Stimulated activated CD4-positive, alpha-beta T cell treated with anti-CD3 and anti-CD28 coated beads, Interleukin-2, amount 100 ng/mL, for 48 hours (primary cell): ENCODE measurements around the gene DNAJC15.

ENCODE experiments used
- DNase-seq, 2 donors: peaks; one replicate each; pipeline ENCODE4 v3.0.0-alpha.2; 2020

DNAJC15 gene

DNA sequence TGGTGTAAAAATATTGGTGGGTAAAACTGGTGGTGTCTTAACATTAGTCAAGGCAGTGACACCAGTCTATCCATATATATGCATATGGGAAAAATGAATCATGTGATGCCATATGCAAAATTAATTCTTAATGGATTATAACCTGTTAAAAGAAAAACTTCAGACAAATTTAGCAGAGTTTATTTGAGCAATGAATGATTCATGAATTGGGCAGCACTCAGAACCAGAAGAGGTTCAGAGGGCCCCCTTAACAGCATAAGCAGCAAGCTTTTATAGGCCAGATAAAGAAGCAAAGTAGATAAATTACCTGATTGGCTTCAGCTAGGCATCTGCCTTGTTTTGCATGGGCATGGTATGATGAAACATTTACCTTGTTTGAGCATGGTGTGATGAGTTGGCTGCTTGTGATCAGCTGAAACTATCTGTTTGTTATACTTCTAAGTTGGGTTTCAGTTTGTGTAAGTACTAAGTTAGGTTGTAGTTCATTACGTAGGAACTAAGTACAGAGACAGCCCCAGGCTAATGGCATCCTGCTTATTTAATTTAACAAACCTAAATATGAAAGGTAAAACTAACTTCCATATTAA is 66.6 kb downstream of the DNAJC15 start:
- DNase-seq, result no peak

DNA sequence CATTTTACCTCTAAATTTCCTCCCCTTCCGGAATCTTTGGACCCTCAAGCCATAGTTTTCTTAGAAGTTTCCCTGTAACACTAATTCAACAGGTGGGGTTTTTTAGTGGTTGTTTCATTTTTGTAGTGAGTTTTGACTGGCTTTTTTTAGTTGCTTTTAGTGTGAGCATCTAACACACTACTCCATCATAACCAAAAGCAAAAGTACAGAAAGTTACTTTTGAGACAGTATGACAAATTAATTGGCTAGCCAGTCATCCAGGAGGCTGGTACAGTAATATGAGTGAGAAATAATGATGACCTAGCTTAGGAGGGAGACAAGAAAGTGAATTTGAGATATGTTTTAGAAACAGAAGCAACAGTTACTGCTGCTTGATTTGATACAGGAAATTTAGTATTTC is 71.5 kb downstream of the DNAJC15 start:
- DNase-seq, result no peak

DNA sequence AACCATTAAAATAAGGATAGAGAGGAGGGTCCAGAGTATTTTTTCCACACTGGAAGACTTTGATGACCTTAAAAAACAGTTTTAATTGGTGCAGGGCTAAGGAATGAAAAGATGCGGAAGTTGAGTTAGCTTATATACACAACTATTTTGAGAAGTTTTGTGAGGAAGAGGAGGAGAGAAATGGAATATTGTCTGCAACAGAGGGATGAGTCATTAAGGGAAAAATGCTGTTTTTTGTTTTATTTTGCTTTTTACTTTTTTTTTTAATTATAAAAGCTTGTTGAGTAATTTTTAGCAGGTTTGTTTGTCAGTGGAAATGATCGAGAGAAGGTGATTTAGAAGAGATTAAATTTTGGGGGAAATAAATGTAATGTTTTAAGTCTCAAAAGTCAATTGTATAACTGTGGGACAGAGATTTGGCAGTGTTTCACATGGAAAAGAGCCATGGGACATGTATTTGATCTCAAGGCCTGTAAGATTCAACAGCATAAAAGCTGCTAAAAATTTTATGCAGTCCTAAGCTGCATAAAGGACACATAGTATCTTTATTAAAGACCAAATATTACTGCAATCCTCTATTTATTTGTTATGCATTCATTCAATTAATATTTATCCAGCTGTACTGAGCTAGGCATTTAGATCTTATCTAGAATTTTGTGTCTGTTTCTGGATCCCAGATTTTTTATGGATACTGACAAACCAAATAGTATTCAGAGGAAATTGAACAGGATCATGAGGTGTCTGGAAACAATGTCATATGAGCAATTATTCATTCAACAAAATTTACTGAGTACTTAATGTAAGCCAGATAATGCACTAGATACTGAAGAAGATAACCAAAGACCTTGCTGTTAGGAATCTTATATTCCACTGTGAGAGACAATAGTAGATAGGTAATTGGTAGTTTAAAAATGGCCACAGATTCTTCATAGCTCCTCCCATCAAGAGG is 72.7 kb downstream of the DNAJC15 start:
- DNase-seq, result no peak

DNA sequence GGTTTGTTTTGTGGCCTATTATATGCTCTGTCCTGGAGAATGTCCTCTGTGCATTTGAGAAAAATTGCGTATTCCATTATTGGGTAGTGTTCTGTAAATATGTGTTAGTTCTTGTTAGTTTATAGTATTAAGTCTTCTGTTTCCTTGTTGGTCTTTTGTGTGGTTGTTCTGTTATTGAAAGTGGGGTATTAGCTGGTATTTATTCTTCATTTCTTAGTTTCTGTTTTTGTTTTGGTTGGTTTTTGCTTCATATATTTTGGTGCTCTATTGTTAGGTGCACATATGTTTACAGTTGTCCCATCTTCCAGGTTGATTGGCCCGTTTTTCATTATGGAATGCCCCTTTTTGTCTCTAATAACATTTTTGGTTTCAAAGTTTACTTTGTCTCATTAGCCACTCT is 77.3 kb downstream of the DNAJC15 start:
- no peak for DNase-seq

DNA sequence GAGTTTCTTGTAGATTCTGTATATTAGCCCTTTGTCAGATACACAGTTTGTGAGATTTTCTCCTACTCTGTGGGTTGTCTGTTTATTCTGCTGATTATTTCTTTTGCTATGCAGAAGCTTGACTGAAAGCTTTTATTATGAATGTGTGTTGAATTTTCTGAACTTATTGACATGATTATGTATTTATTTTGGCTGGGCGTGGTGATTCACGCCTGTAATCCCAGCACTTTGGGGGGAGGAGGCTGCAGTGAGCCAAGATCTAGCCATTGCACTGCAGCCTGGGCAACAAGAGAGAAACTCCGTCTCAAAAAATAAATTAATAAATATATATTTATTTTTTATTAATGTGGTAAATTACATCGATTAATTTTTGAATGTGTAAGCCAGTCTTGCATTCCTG is 78.9 kb downstream of the DNAJC15 start:
- DNase-seq, result no peak

DNA sequence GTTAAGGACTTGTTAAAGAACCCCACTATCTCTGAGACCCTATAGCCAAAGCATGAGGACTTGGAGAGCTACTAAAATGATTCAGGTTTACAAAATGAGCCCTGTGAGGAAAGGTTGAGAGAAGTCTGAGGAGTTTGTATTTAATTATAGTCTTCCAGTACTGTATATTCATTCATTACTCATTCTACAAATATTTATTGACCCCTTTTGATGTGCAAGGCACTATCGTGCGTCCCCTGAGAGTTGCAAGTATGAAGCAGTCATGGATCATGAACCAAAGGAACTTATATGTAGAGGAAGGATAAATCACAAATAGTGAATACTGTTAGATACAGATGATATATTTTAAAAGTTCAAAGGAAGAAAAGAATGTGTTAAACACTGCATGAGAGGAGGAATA is 84.4 kb downstream of the DNAJC15 start:
- no peak for DNase-seq

DNA sequence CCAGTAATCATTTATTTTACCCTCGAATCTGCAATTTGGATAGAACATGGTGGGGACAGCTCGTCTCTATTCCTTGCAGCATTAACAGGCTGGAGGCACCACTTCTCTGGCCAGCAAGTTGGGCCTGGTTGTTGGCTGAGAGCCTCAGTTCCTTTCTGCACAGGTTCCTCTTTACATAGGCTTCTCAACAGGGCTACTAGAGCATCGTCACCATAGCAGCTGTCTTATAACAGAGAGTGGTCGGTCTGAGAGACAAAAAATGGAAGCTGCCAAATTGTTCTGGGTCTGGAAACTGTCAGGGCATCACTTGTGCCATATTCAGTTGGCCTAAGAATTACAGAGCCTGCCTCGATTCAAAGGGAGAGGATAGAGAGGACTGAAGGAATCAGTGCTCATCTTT is 86.7 kb downstream of the DNAJC15 start:
- no peak for DNase-seq

DNA sequence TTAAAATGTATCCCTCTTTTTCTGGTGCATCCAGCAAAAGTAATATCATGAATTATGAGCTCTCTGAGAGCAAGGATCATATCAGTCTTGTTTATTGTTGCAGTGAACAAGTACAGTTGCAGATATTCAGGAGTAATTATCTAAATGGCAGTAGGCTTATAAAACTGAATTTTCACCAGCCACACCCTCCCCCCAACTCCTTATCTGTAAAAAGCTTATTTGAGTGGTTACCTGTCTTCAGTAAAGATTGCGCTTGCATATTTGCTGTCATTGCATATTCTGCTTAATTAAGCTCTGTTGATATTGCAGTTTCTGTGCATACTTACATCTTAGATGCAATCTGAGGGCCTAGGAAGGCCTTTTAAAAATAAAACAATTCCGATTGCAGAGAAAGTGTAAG is 87.3 kb downstream of the DNAJC15 start:
- DNase-seq, result no peak

DNA sequence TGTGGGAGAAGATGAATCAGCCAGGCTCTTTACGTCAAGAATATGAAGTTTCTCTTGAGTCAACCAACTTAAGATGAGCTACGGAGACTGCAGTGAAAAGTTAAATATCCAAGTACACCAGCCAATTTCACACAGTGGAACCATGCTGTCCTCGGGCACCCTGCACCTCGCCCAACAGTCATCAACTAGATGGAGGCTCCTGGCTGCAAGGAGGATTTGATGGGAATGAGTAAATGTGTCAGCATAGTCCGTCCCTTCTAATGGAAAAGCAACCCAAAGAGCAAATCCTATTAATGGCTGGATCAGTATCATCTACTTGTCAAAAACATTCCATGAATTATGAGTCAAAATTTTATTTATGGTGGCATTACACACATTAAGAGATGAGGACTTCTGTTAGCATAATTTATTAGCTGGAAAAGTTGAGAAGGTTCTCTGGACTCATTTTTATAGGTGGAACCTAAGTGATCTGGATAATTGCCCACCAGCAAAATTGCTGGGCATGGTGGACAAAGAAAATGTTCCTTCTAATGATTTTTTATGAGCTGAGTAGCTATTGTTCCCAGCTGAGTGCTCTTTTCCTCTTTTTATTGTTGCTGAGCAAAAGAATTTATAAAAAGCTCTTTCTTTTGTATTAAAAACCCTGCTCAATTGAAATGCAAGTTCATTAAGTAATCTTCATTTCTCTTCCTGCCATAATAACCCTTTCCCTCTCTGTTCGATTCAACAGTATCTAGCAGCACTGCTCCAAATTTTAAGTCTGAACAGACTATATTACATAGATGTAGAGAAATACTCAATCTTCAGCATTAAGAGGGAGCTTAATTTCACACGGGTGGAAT is 88.4 kb downstream of the DNAJC15 start:
- no peak for DNase-seq

DNA sequence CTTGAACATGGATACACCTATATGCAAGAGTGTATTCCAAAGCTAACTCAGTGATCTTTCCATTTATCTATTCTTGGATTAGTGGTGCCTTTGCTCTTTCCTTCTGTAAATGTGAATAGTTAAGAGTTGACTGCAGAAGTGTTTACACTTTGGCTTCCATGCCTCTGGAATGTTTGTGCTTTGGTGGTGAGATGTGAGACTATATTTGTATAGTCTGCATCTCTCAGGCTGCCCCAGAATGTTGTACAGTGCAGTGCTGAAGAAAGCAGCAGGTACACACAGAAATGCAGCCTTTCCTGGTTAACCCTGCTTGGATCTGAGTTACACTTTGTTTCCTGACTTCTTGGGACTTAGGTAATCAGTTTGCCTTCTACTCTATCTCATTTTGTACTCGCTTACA is 90.2 kb downstream of the DNAJC15 start:
- DNase-seq, result no peak

DNA sequence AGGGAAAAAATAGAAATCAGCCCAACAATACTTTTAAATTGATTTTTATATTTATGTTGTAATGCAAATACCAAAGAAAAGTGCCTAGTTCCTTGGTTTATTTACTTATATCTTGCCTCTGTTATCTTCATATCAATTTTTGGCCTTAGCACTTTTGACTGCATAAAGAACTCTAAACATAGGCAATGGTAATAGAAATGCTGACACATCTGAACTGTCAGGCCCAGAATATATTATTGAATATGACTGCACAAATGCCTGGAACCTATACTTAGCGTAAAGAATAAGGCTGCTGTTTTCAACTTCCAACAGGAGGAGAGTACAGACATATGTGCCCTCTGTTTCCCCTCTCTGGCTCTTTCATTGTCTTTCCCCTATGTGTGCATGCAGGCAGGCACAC is 91.1 kb downstream of the DNAJC15 start:
- DNase-seq, result no peak

DNA sequence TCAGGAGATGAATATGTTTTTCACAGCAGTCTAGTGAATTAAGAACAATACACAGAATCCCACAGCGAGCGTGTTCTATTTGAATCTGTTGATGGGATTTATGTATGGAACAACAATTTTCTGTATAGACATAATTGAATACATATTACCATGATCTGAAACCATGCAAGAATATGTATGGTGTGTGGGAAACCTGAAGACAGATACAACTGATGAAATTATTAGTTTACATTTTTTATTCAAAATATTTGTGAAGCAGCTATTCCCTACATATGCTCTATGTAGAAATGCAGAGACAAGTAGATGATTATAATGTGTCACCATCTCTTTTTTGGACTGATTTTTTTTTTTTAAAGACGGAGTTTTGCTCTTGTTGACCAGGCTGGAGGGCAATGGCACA is 91.8 kb downstream of the DNAJC15 start:
- DNase-seq, result no peak

DNA sequence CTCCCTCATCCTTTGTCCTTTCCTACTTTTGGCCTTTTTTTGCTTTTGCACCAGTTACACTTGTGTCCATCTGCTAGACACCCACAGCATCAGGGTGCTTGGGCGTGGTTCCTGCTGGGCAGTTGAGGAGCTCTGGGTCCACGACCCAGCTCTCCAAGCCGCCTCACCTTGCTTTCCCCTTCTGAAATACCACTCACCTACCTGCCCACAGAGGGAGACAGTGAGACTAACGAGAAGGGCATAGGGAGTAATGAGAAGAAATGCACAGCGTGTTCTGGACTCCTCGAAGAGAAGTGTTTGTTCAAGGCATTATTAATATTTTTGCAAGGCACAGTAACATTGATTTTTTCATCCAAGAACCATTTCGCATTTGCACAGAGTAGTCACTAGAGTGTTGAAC is 92.9 kb downstream of the DNAJC15 start:
- no peak for DNase-seq

DNA sequence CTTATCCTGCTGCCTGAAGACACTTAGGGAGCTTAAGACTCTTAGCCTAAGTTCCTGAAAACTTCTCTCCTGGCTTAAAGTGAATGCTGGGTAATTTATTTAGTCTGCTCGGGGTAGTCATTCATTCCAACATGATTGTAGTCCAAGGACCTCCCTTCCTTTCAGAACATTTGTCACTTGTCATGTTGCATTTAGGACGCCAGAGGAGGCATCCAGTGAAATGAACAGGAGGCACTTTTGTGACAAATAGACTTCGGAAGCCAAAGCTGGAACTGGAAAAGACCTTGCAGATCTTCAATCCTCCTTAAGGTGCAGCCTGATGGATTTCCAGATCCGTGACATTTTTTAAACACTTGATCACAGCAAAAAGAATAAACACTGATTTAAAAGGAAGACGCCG is 95.1 kb downstream of the DNAJC15 start:
- no peak for DNase-seq

DNA sequence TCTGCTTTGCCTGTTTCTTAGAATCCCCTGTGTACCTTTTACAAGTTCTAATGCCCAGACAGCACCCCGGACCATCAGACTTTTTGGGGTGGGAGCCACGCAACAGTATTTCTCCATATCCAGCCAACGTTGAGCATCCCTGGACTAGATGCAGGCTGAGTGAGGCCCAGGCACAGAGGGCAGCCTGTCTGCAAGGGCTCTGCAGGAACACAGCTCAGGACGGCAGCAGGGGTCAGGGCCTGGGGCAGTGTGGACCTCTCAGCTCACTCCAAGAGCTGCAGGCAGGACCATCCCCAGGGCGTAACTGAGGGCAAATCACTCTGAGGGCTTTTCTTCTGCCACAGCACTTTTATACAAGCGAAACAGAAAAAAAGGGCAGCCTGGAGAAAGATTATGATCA is 95.8 kb downstream of the DNAJC15 start:
- no peak for DNase-seq

DNA sequence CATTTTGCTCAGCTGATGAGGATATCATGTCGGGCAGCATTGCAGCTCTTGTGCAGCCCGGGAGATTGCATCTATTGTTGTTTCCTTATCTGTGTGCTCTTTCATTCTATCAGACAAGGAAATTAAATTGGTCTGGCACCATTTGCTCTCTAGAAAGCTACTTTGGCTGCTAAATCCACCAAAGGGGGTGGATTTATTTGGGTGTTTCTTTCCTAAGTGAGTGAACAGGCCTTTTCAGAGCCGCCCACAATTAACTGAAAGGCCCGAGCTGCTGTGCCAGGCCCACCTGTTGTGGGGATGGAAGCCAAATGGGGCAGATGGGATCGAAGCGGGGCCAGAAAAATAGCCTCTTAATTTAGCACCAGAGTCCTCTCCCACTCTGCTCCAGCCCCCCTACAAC is 99.4 kb downstream of the DNAJC15 start:
- DNase-seq, result no peak

DNA sequence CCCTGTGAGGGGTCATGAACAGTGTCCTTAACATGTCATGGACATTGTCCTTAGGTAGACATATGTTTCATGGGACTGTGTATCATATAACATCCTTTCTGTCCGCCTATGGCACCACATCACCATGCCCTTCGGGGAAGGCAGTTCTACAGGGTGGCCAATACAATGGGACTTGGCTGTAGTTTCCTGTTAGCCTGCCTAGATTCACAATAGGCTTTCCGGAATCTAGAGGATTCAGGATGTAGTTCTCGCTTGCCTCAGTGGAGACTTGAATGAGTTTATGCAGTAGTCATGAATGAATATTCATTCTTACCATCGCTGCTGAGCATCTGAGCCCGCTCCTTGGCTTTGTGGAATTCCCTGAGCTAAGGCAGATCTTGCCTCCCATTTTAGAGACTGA is 100.5 kb downstream of the DNAJC15 start:
- DNase-seq, result no peak

DNA sequence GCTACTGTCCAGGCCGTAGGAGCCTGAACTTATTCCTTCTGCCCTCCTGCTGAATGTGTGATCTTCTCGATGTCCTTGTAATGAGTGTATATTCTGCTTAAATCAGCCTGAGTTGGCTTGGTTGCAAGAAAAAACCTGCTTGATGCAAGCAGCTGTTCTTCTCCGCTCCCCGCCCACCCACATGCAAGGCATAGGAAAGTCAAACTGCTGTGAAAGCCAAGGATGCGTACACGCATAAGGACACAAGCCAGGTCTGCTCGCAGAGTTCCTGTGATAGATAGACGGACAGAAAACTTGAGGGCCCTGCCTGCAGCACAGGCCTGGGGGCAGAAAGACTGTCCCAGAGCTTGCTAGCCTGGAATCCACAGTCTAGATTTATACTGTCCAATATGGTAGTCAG is 101.1 kb downstream of the DNAJC15 start:
- DNase-seq, result no peak

DNA sequence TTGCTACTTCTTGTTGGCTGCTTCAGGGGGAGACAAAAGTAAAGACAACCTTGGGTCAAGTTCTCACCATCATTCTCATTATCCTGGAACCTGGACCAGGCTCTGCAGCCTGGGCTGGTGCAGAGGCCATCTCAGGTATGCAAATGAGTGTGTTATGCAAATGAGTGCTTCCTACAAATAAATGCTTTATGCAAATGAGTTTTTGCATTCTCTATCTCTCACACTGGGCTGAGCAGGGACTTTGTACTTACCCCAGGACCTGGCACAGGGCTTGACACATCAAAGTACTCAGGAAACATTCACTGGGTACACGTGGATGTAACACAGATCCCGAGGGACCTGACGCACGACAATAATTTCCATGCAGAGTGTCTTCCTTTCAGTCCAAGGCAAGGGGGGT is 103.0 kb downstream of the DNAJC15 start:
- DNase-seq, result no peak

DNA sequence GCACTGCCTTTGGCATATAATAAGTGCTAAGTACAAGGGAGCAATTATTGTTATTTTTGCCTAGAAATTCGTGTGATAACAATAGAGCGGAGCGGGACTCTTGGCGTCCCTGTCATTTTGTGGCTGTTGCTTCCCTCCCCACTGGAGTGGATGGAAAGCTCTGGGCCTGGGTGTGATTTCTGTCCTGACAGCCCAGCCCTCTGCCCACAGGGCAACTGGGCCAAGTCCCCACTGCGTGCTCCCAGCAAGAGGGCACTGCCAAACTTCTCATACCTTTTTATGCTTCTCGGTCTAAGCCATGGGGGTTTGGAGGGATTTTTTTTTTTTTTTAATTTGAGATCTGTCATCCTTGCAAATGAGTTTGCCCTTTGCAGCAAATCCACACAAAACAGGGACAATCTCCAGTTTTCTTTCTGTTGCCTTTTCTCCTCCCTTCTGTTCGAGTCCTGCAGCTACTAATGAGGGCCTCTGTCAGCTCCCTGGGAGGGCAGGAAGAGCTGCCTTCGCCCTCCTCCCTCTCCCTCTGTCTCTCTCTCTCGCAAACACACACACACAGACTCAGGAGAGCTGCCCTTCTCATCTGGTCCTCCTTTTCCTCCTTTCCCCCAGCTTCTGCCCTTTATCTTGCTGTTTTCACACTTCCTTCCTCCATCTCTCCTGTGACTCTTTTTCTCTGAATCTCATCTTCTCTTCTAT is 103.9 kb downstream of the DNAJC15 start:
- DNase-seq, result no peak

DNA sequence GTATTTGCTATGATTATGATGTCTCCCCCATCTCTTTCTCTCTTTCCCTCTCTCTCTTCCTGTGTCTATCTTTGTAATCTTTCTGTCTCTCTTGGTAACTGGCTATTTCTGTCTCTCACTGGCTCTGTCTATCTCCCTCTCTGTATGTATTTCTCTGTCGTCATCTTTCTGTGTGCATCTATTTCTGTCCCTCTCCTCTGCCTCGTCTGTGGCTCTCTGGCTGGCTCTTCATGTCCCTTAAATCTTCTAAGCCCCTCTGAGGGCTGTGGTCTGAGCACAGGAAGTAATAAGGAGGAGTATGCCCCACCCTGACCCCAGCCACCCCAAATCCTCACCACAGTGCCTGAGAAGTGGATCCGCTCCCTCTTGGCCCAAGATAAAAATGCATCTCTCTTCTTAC is 104.4 kb downstream of the DNAJC15 start:
- DNase-seq, result no peak

DNA sequence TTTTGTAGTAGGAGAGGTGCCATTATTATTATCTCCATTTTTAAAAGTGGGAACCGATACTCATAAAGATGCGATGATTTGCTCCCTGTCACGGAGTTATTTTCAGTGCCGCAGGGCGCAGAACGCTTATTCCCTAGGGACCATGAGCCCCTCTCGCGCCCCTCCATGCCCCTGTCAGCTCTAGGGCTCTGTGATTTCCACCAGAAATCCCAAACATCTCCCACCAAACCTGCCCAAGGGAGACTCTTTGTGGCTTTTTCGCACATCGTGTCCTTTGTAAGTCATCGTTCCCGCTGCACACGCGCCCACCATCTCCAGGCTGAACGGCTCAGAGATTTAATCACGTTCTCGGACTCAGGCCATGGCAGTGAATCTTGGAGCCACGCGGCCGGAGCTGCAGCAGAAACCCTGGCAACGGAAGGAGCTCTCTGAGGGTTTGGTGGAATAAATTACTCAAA is 105.1 kb downstream of the DNAJC15 start:
- no peak for DNase-seq

DNA sequence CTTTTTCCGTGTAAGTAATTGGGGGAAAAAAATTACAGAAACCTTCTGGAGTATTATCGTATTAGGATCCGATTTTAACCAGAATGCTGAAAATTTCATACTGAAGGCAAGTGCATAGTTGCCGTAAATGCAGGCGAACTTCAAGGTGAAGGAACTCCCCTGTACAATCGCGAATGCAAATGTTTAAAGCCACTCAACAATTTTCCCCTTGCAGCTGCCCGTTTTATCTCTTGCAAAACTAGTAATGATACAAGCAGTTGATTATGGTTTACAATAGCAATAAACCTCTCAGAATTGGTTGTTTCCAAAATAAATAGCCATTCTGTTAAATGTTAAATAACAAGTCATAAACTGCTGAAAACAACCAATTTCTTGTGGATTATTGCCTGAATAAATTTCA is 105.7 kb downstream of the DNAJC15 start:
- no peak for DNase-seq
